Stimulated activated CD4-positive, alpha-beta T cell treated with anti-CD3 and anti-CD28 coated beads, TNF-alpha, amount 100 ng/mL, for 4 hours (primary cell): ENCODE data around the gene UST.
A peak's percentile ranks its signal among the peaks of the same experiment; 100 is the strongest.
"Not testable (repeated sequence)": the region's sequence is repeated elsewhere in the genome, so short reads cannot be mapped to it uniquely, and the experiment has no call there.

Source experiments
- DNase-seq, 3 experiments: peaks; one replicate each; pipeline ENCODE4 v3.0.0-alpha.2; 2020; ENCODE audit warnings: low read depth in 3 of 3

The UST gene

GRCh38 chr6:149006236-149006635 lies 259.4 kb downstream of the UST start:
- not testable (repeated sequence) for DNase-seq

GRCh38 chr6:149006671-149007070 lies 259.8 kb downstream of the UST start:
- DNase-seq: no peak

GRCh38 chr6:149007846-149008245 lies 261.0 kb downstream of the UST start:
- DNase-seq: no peak

- DNase-seq: no peak
Measured at GRCh38 chr6:149008741-149009140, 261.9 kb downstream of the UST start.

- DNase-seq: no peak
Measured at GRCh38 chr6:149012040-149012545, 265.3 kb downstream of the UST start.

GRCh38 chr6:149013586-149014344 lies 266.9 kb downstream of the UST start:
- DNase-seq: no peak

GRCh38 chr6:149014631-149015534 lies 268.1 kb downstream of the UST start:
- no peak for DNase-seq

GRCh38 chr6:149015535-149016525 lies 269.0 kb downstream of the UST start:
- DNase-seq: no peak

- no peak for DNase-seq
Measured at GRCh38 chr6:149016716-149017115, 269.9 kb downstream of the UST start.

GRCh38 chr6:149020319-149020718 lies 273.5 kb downstream of the UST start:
- no peak for DNase-seq

- DNase-seq: no peak
Measured at GRCh38 chr6:149024361-149024760, 277.5 kb downstream of the UST start.

- DNase-seq: no peak
Measured at GRCh38 chr6:149025061-149025460, 278.2 kb downstream of the UST start.

GRCh38 chr6:149026530-149026942 lies 279.7 kb downstream of the UST start:
- DNase-seq: no peak

GRCh38 chr6:149027484-149027883 lies 280.7 kb downstream of the UST start:
- DNase-seq: no peak

GRCh38 chr6:149028767-149029405 lies 282.1 kb downstream of the UST start:
- peak in 1 of 3 experiments; percentile 57 for DNase-seq

GRCh38 chr6:149031201-149031858 lies 284.5 kb downstream of the UST start:
- no peak for DNase-seq

GRCh38 chr6:149031859-149032598 lies 285.2 kb downstream of the UST start:
- no peak for DNase-seq

- peak in 2 of 3 experiments; percentile 23 to 26 for DNase-seq
Measured at GRCh38 chr6:149032599-149033405, 286.0 kb downstream of the UST start.

GRCh38 chr6:149033454-149033853 lies 286.6 kb downstream of the UST start:
- no peak for DNase-seq
